Measurements from ENCODE around the gene L1TD1. TPM values are rescaled to one million over a fixed set of nuclear protein-coding genes. Genes with fewer than 3 reads are reported as not detected.
"Not testable (repeated sequence)": the region's sequence is repeated elsewhere in the genome, so short reads cannot be mapped to it uniquely, and the experiment has no call there.

The L1TD1 gene
- total RNA-seq, 4 donors from 2014 or later: 2.0 to 5.4 (median 3.4) TPM; not detected in 1

DNA sequence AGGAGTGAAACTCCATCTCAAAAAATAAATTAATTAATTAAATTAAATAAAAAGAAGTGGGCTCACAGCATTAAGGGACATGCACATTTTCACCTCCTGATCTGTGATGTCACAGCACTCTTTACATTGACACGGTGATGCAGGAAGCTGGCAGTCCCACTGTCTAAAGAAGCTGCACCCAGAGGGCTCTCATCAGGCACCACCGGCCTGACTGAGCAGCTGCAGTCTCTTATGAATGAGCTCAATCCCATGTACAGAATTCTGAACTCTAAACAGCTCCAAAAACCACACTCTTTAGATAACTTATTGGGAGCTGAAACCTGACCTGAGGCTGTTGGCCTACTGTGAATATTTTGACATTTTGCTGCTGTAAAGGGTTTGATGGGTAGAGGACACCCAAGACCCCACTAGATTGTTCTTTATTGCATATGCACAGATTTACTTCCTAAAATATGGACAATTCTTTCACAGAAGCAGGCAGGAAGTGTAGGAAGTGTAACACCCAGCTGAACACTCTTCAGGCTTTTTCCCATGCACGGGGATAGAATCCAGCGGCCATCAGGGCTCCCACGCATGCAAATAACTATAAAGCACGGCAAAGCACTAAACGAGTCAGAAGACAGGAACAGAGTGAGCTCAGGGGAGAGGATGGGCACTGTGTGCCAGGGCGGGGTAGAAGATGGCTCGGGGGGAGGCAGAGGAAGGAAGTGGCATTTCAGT, 46.2 kb downstream of the L1TD1 start:
- 49% methylated on average over 9 of the region's 9 CpGs; no CpG with 5 or more reads in 1 of the 2 donors for WGBS, 2 donors (ENCODE audit: low coverage in 1 of 2)
- H3K27ac ChIP-seq: no peak overlapping the region
- intact Hi-C loops (cut with DNase I; ENCODE audit: low total_unique reads) (no loop called here), in situ Hi-C loops (cut with MboI; ENCODE audit: low pct_ligation_motif_present in 1 of 4, low pct_unique_long_range_greater_than_20kb in 1 of 4, low sequenced_read_pairs in 3 of 4) (no loop called here)
- no peaks in the 10 kb centered on the region for H3K27me3 ChIP-seq
- H3K9me3 ChIP-seq: no peaks in the 10 kb centered on the region
- peaks cover 0 to 12% (median 0%) of the 10 kb centered on the region in 4 donors for H3K4me1 ChIP-seq
- no peak for TF ChIP-seq POLR2AphosphoS5 (IDR thresholded peaks at IDR 0.05)
- no peak for TF ChIP-seq EP300 (IDR thresholded peaks at IDR 0.05; ENCODE audit: low read depth)
- TF ChIP-seq, protein P1, sequence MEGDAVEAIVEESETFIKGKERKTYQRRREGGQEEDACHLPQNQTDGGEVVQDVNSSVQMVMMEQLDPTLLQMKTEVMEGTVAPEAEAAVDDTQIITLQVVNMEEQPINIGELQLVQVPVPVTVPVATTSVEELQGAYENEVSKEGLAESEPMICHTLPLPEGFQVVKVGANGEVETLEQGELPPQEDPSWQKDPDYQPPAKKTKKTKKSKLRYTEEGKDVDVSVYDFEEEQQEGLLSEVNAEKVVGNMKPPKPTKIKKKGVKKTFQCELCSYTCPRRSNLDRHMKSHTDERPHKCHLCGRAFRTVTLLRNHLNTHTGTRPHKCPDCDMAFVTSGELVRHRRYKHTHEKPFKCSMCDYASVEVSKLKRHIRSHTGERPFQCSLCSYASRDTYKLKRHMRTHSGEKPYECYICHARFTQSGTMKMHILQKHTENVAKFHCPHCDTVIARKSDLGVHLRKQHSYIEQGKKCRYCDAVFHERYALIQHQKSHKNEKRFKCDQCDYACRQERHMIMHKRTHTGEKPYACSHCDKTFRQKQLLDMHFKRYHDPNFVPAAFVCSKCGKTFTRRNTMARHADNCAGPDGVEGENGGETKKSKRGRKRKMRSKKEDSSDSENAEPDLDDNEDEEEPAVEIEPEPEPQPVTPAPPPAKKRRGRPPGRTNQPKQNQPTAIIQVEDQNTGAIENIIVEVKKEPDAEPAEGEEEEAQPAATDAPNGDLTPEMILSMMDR (IDR thresholded peaks at IDR 0.05): no peak
- no peak for TF ChIP-seq POLR2A (IDR thresholded peaks at IDR 0.05)
- no peaks in the 10 kb centered on the region for H3K36me3 ChIP-seq
- DNase-seq: no peak
- no peak overlapping the region for H3K4me3 ChIP-seq

DNA sequence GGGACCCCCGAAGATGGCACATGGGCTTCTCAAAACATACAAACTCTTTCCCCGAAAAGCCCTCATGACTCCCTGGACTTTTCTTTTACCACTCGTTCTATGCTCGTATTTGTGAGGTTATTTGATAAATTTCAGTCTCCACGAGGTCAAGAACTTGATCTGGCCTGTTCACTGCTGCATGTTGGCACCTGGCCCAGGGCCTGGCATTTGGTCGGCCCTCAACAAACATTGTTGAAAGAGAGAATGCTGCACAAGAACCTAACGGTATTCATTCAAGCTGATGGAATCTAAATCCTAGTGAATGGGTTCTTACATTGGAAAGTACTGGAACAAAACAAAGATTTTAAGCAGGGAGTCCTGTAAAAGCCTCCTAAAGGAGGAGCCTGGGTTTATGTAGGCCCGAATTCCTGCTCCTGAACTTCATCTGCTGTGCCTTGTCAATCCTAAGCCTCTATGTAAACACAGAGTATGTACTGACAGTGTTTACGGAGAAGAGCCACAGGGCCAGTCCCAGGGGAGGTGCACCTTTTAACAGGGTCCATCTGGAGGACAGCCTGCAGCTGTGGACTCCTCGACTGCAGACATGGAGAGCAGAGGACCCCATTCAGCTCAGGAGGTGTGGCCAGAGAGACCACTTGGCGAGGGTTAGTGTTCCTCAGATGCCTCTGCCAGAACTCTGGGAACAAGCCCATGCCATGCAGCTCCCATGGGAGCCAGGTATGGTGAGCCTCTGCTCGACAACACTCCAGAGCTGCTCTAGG, 46.9 kb downstream of the L1TD1 start:
- no peaks in the 10 kb centered on the region for H3K27me3 ChIP-seq
- peak; percentile 17 for DNase-seq
- no peaks in the 10 kb centered on the region for H3K36me3 ChIP-seq
- H3K27ac ChIP-seq: no peak overlapping the region
- H3K9me3 ChIP-seq: no peaks in the 10 kb centered on the region
- no peak for TF ChIP-seq EP300 (IDR thresholded peaks at IDR 0.05; ENCODE audit: low read depth)
- TF ChIP-seq, protein P1 (IDR thresholded peaks at IDR 0.05): no peak
- no peak for TF ChIP-seq POLR2A (IDR thresholded peaks at IDR 0.05)
- no peak for TF ChIP-seq POLR2AphosphoS5 (IDR thresholded peaks at IDR 0.05)
- H3K4me3 ChIP-seq: no peak overlapping the region
- peaks cover 0 to 12% (median 0%) of the 10 kb centered on the region in 4 donors for H3K4me1 ChIP-seq
- intact Hi-C loops (cut with DNase I; ENCODE audit: low total_unique reads) (no loop called here), in situ Hi-C loops (cut with MboI; ENCODE audit: low pct_ligation_motif_present in 1 of 4, low pct_unique_long_range_greater_than_20kb in 1 of 4, low sequenced_read_pairs in 3 of 4) (no loop called here)
- 35 to 37% methylated on average over 6 to 12 of the region's 12 CpGs for WGBS, 2 donors (ENCODE audit: low coverage in 1 of 2)

DNA sequence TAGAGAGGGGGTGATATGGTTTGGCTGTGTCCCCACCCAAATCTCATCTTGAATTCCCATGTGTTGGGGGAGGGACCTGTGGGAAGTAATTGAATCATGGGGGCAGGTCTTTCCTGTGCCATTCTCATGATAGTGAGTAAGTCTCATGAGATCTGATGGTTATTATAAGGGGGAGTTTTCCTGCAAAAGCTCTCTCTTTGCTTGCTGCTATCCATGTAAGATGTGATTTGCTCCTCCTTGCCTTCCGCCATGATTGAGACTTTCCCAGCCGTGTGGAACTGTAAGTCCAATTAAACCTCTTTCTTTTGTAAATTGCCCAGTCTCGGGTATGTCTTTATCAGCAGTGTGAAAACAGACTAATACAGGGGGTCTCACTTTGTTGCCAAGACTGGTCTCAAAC, 49.7 kb downstream of the L1TD1 start:
- DNase-seq; H3K27me3 ChIP-seq; H3K4me3 ChIP-seq; in situ Hi-C loops (cut with MboI; ENCODE audit: low pct_ligation_motif_present in 1 of 4, low pct_unique_long_range_greater_than_20kb in 1 of 4, low sequenced_read_pairs in 3 of 4); H3K36me3 ChIP-seq; H3K27ac ChIP-seq; H3K9me3 ChIP-seq; intact Hi-C loops (cut with DNase I; ENCODE audit: low total_unique reads): not testable (repeated sequence)
- H3K4me1 ChIP-seq: peaks cover 0 to 12% (median 0%) of the 10 kb centered on the region in 4 donors
- WGBS, 2 donors (ENCODE audit: low coverage in 1 of 2): 90 to 93% methylated on average over 2 to 3 of the region's 3 CpGs

DNA sequence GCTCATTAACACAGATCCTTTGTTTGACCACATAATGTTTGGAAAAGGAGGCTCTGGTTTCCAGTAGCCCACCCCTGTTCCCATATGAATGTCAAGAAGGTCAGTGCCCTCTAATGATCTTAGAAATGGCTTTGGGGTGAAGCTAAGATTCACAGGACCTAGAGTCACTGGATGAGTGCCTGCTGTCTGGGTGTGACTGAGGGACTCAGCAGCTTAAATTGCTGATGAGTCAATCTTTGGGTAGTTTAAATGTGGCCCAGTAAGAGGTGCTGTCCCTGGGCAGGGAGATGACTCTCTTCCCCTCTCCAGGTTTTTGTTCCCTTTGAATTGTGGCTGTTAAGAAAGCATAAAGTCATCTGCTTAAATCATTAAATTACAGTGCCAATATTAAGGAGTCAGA, 50.6 kb downstream of the L1TD1 start:
- Histone ChIP-seq H3K36me3 (no peaks in the 10 kb centered on the region), H3K9me3 (no peaks in the 10 kb centered on the region), H3K27me3 (no peaks in the 10 kb centered on the region), H3K4me1 (peaks cover 0 to 12% (median 0%) of the 10 kb centered on the region in 4 donors), H3K4me3 (no peak overlapping the region), H3K27ac (no peak overlapping the region)
- in situ Hi-C loops (cut with MboI; ENCODE audit: low pct_ligation_motif_present in 1 of 4, low pct_unique_long_range_greater_than_20kb in 1 of 4, low sequenced_read_pairs in 3 of 4) (no loop called here), intact Hi-C loops (cut with DNase I; ENCODE audit: low total_unique reads) (no loop called here)
- TF ChIP-seq, protein P1 (IDR thresholded peaks at IDR 0.05): no peak
- TF ChIP-seq EP300 (IDR thresholded peaks at IDR 0.05; ENCODE audit: low read depth) (no peak), POLR2A (IDR thresholded peaks at IDR 0.05) (no peak), POLR2AphosphoS5 (IDR thresholded peaks at IDR 0.05) (no peak)
- DNase-seq: no peak

All from transverse colon (tissue), 4 donors.